ENCODE results near the gene BCAN. TPM values are rescaled to one million over a fixed set of nuclear protein-coding genes. Genes with fewer than 3 reads are reported as not detected.

Gene BCAN
- total RNA-seq, 1 experiment from 2014 or later = 3.6 TPM

DNA sequence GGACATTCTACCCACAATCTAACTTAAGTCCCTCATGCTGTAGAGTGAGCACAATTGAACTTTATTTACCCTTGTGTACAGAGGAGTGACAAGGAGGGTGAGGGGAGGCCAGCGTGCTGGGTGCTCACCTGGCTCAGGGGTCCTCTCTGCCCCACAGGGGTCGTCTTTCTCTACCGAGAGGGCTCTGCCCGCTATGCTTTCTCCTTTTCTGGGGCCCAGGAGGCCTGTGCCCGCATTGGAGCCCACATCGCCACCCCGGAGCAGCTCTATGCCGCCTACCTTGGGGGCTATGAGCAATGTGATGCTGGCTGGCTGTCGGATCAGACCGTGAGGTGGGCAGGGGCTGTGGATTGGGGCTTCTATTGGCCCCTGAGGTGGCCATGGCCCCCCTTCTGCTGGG is 5.4 kb downstream of the BCAN start:
- H3K36me3 Mint-ChIP-seq = no peaks in the 10 kb centered on the region
- CTCF ChIA-PET = interaction anchor here (1.0 to 12.1 kb wide), 4 partner anchors 12 to 79 kb away, joined by 3 to 180 read pairs (median 24); no protein-coding TSS in a partner anchor
- peaks cover 18% of the 10 kb centered on the region for H3K4me1 Mint-ChIP-seq
- H3K27me3 Mint-ChIP-seq (ENCODE audit: low read depth) = peaks cover 98% of the 10 kb centered on the region
- no peak overlapping the region for H3K27ac Mint-ChIP-seq
- ATAC-seq = no peak
- no peak for DNase-seq (ENCODE audit: low spot score)
- POLR2A ChIA-PET = no interaction called here
- no peaks in the 10 kb centered on the region for H3K9me3 Mint-ChIP-seq
- TF ChIP-seq NR1H2 (CRISPR knock-in tag; IDR thresholded peaks at IDR 0.05) (no peak), ZNF317 (CRISPR knock-in tag; IDR thresholded peaks at IDR 0.05; ENCODE audit: borderline replicate concordance, low read depth) (no peak)
- no peak overlapping the region for H3K4me3 Mint-ChIP-seq

DNA sequence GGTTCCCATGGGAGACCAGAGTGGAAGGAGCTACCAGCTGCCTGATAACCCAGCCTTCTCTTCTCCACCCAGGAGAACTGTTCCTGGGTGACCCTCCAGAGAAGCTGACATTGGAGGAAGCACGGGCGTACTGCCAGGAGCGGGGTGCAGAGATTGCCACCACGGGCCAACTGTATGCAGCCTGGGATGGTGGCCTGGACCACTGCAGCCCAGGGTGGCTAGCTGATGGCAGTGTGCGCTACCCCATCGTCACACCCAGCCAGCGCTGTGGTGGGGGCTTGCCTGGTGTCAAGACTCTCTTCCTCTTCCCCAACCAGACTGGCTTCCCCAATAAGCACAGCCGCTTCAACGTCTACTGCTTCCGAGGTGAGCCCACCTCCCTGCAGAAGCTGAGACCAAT is 6.6 kb downstream of the BCAN start:
- CTCF ChIA-PET = interaction anchor here (0.7 to 6.2 kb wide), 13 partner anchors 9 to 212 kb away, joined by 3 to 74 read pairs (median 7); partner anchors contain the start of genes HAPLN2, NES and NTRK1
- TF ChIP-seq, protein P1, sequence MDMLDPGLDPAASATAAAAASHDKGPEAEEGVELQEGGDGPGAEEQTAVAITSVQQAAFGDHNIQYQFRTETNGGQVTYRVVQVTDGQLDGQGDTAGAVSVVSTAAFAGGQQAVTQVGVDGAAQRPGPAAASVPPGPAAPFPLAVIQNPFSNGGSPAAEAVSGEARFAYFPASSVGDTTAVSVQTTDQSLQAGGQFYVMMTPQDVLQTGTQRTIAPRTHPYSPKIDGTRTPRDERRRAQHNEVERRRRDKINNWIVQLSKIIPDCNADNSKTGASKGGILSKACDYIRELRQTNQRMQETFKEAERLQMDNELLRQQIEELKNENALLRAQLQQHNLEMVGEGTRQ (CRISPR knock-in tag; IDR thresholded peaks at IDR 0.05) = no peak
- TF ChIP-seq, protein P2, sequence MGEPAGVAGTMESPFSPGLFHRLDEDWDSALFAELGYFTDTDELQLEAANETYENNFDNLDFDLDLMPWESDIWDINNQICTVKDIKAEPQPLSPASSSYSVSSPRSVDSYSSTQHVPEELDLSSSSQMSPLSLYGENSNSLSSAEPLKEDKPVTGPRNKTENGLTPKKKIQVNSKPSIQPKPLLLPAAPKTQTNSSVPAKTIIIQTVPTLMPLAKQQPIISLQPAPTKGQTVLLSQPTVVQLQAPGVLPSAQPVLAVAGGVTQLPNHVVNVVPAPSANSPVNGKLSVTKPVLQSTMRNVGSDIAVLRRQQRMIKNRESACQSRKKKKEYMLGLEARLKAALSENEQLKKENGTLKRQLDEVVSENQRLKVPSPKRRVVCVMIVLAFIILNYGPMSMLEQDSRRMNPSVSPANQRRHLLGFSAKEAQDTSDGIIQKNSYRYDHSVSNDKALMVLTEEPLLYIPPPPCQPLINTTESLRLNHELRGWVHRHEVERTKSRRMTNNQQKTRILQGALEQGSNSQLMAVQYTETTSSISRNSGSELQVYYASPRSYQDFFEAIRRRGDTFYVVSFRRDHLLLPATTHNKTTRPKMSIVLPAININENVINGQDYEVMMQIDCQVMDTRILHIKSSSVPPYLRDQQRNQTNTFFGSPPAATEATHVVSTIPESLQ (CRISPR knock-in tag; IDR thresholded peaks at IDR 0.05) = no peak
- TF ChIP-seq NR1H2 (CRISPR knock-in tag; IDR thresholded peaks at IDR 0.05) = no peak
- TF ChIP-seq RELA (CRISPR knock-in tag; IDR thresholded peaks at IDR 0.05; ENCODE audit: borderline replicate concordance) = no peak
- TF ChIP-seq, protein P3, sequence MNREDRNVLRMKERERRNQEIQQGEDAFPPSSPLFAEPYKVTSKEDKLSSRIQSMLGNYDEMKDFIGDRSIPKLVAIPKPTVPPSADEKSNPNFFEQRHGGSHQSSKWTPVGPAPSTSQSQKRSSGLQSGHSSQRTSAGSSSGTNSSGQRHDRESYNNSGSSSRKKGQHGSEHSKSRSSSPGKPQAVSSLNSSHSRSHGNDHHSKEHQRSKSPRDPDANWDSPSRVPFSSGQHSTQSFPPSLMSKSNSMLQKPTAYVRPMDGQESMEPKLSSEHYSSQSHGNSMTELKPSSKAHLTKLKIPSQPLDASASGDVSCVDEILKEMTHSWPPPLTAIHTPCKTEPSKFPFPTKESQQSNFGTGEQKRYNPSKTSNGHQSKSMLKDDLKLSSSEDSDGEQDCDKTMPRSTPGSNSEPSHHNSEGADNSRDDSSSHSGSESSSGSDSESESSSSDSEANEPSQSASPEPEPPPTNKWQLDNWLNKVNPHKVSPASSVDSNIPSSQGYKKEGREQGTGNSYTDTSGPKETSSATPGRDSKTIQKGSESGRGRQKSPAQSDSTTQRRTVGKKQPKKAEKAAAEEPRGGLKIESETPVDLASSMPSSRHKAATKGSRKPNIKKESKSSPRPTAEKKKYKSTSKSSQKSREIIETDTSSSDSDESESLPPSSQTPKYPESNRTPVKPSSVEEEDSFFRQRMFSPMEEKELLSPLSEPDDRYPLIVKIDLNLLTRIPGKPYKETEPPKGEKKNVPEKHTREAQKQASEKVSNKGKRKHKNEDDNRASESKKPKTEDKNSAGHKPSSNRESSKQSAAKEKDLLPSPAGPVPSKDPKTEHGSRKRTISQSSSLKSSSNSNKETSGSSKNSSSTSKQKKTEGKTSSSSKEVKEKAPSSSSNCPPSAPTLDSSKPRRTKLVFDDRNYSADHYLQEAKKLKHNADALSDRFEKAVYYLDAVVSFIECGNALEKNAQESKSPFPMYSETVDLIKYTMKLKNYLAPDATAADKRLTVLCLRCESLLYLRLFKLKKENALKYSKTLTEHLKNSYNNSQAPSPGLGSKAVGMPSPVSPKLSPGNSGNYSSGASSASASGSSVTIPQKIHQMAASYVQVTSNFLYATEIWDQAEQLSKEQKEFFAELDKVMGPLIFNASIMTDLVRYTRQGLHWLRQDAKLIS (CRISPR knock-in tag; IDR thresholded peaks at IDR 0.05; ENCODE audit: borderline replicate concordance) = no peak
- TF ChIP-seq CREM (CRISPR knock-in tag; IDR thresholded peaks at IDR 0.05) = no peak
- TF ChIP-seq, protein P4, sequence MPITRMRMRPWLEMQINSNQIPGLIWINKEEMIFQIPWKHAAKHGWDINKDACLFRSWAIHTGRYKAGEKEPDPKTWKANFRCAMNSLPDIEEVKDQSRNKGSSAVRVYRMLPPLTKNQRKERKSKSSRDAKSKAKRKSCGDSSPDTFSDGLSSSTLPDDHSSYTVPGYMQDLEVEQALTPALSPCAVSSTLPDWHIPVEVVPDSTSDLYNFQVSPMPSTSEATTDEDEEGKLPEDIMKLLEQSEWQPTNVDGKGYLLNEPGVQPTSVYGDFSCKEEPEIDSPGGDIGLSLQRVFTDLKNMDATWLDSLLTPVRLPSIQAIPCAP (CRISPR knock-in tag; IDR thresholded peaks at IDR 0.05) = no peak
- TF ChIP-seq NFE2L1 (CRISPR knock-in tag; IDR thresholded peaks at IDR 0.05) = no peak
- TF ChIP-seq, protein P5, sequence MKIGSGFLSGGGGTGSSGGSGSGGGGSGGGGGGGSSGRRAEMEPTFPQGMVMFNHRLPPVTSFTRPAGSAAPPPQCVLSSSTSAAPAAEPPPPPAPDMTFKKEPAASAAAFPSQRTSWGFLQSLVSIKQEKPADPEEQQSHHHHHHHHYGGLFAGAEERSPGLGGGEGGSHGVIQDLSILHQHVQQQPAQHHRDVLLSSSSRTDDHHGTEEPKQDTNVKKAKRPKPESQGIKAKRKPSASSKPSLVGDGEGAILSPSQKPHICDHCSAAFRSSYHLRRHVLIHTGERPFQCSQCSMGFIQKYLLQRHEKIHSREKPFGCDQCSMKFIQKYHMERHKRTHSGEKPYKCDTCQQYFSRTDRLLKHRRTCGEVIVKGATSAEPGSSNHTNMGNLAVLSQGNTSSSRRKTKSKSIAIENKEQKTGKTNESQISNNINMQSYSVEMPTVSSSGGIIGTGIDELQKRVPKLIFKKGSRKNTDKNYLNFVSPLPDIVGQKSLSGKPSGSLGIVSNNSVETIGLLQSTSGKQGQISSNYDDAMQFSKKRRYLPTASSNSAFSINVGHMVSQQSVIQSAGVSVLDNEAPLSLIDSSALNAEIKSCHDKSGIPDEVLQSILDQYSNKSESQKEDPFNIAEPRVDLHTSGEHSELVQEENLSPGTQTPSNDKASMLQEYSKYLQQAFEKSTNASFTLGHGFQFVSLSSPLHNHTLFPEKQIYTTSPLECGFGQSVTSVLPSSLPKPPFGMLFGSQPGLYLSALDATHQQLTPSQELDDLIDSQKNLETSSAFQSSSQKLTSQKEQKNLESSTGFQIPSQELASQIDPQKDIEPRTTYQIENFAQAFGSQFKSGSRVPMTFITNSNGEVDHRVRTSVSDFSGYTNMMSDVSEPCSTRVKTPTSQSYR (CRISPR knock-in tag; IDR thresholded peaks at IDR 0.05) = no peak
- TF ChIP-seq, protein P6, sequence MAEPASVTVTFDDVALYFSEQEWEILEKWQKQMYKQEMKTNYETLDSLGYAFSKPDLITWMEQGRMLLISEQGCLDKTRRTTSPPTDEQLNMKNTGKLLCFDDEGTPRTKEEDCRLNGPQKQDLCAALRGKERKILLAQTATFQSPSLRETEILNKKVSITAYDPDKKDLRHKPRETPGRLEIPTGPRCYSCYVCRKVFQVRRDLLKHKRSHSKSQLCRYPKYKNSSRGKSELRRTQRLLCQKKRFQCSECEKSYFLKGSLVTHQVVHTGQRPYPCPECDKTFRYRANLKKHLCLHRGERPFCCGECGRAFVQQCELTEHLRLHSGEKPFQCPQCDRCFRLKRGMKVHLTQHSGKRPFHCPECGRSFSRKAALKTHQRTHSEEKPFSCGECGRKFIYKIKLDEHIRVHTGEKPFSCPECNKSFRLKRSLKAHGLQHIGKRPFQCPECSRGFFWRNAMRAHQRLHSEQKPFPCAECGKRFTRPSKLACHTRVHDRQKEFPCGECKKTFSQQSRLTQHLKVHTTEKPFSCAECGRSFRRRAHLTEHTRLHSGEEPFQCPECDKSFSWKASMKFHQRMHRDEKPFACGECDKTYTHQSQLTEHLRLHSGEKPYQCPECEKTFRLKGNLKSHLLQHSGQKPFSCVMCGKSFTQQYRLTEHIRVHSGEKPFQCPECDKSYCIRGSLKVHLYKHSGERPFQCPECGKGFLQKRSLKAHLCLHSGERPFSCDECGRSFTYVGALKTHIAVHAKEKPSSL (CRISPR knock-in tag; conservative IDR thresholded peaks at IDR 0.05) = no peak
- no peak for TF ChIP-seq JUN (CRISPR knock-in tag; IDR thresholded peaks at IDR 0.05)
- H3K4me1 Mint-ChIP-seq = peaks cover 9% of the 10 kb centered on the region; the same call in 1 of the 2 replicates
- POLR2A ChIA-PET = no interaction called here
- no peak overlapping the region for H3K27ac Mint-ChIP-seq
- H3K9me3 Mint-ChIP-seq = no peaks in the 10 kb centered on the region
- peaks cover 95% of the 10 kb centered on the region for H3K27me3 Mint-ChIP-seq (ENCODE audit: low read depth)
- no peak overlapping the region for H3K4me3 Mint-ChIP-seq
- H3K36me3 Mint-ChIP-seq = no peaks in the 10 kb centered on the region
- DNase-seq (ENCODE audit: low spot score) (no peak), ATAC-seq (no peak)
